Measurements from ENCODE around the gene FAH. TPM values are rescaled to one million over a fixed set of nuclear protein-coding genes. Genes with fewer than 3 reads are reported as not detected.

The FAH gene
- polyA plus RNA-seq, 1 experiment = 53.0 TPM

GRCh38 chr15:80179025-80179759, 26.4 kb downstream of the FAH start:
- CTCF ChIA-PET = interaction anchor here (0.6 to 1.3 kb wide), 5 partner anchors 10 to 325 kb away, joined by 3 to 4 read pairs (median 3); no protein-coding TSS in a partner anchor
- H3K4me3 ChIP-seq (ENCODE audit: low read depth, low read length) = no peak overlapping the region
- TF ChIP-seq, protein P1, sequence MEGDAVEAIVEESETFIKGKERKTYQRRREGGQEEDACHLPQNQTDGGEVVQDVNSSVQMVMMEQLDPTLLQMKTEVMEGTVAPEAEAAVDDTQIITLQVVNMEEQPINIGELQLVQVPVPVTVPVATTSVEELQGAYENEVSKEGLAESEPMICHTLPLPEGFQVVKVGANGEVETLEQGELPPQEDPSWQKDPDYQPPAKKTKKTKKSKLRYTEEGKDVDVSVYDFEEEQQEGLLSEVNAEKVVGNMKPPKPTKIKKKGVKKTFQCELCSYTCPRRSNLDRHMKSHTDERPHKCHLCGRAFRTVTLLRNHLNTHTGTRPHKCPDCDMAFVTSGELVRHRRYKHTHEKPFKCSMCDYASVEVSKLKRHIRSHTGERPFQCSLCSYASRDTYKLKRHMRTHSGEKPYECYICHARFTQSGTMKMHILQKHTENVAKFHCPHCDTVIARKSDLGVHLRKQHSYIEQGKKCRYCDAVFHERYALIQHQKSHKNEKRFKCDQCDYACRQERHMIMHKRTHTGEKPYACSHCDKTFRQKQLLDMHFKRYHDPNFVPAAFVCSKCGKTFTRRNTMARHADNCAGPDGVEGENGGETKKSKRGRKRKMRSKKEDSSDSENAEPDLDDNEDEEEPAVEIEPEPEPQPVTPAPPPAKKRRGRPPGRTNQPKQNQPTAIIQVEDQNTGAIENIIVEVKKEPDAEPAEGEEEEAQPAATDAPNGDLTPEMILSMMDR (IDR thresholded peaks at IDR 0.05; ENCODE audit: low read depth, low read length) = no peak

GRCh38 chr15:80179935-80180334, 27.1 kb downstream of the FAH start:
- H3K9me3 ChIP-seq (ENCODE audit: control insufficient read depth, insufficient read depth, low read length) = peaks cover 20% of the 10 kb centered on the region
- H3K4me3 ChIP-seq (ENCODE audit: low read depth, low read length) = no peak overlapping the region
- TF ChIP-seq, protein P1 (IDR thresholded peaks at IDR 0.05; ENCODE audit: low read depth, low read length) = no peak
- no peak for DNase-seq (ENCODE audit: low read depth, low spot score)
- H3K27me3 ChIP-seq (ENCODE audit: control insufficient read depth, insufficient read depth, low read length) = no peaks in the 10 kb centered on the region
- no peak overlapping the region for H3K27ac ChIP-seq (ENCODE audit: low read depth, low read length)
- ChIA-PET CTCF (interaction anchor here (1.1 to 1.3 kb wide), 2 partner anchors 187 to 326 kb away, joined by 3 to 4 read pairs; no protein-coding TSS in a partner anchor), POLR2A (interaction anchor here (1.4 kb wide), 1 partner anchor 19 kb away, joined by 4 read pairs; no protein-coding TSS in a partner anchor)

More at GRCh38 chr15:80179025-80179759, 26.4 kb downstream of the FAH start:
- H3K9me3 ChIP-seq (ENCODE audit: control insufficient read depth, insufficient read depth, low read length) = peaks cover 20% of the 10 kb centered on the region
- H3K27me3 ChIP-seq (ENCODE audit: control insufficient read depth, insufficient read depth, low read length) = no peaks in the 10 kb centered on the region
- H3K27ac ChIP-seq (ENCODE audit: low read depth, low read length) = peak overlapping the region; percentile 73
- peak; percentile 85 for DNase-seq (ENCODE audit: low read depth, low spot score)
- POLR2A ChIA-PET = interaction anchor here (0.6 to 1.4 kb wide), 2 partner anchors 19 to 116 kb away, joined by 3 to 4 read pairs; no protein-coding TSS in a partner anchor

- ChIA-PET CTCF (no interaction called here), POLR2A (no interaction called here)
- no peak for DNase-seq (ENCODE audit: low read depth, low spot score)
- TF ChIP-seq, protein P1 (IDR thresholded peaks at IDR 0.05; ENCODE audit: low read depth, low read length) = no peak
- H3K4me3 ChIP-seq (ENCODE audit: low read depth, low read length) = no peak overlapping the region
- H3K27me3 ChIP-seq (ENCODE audit: control insufficient read depth, insufficient read depth, low read length) = no peaks in the 10 kb centered on the region
- no peak overlapping the region for H3K27ac ChIP-seq (ENCODE audit: low read depth, low read length)
- peaks cover 20% of the 10 kb centered on the region for H3K9me3 ChIP-seq (ENCODE audit: control insufficient read depth, insufficient read depth, low read length)
These were observed 27.7 kb downstream of the FAH start for GRCh38 chr15:80180468-80180867.

GRCh38 chr15:80180986-80181385, 28.2 kb downstream of the FAH start:
- POLR2A ChIA-PET = no interaction called here
- no peak overlapping the region for H3K27ac ChIP-seq (ENCODE audit: low read depth, low read length)

More at GRCh38 chr15:80180986-80181385, 28.2 kb downstream of the FAH start:
- Histone ChIP-seq H3K4me3 (ENCODE audit: low read depth, low read length) (no peak overlapping the region), H3K27me3 (ENCODE audit: control insufficient read depth, insufficient read depth, low read length) (no peaks in the 10 kb centered on the region), H3K9me3 (ENCODE audit: control insufficient read depth, insufficient read depth, low read length) (peaks cover 20% of the 10 kb centered on the region)
- DNase-seq (ENCODE audit: low read depth, low spot score) = no peak
- TF ChIP-seq, protein P1 (IDR thresholded peaks at IDR 0.05; ENCODE audit: low read depth, low read length) = no peak
- CTCF ChIA-PET = no interaction called here

Measured in AG04450 (cell line).